SK-N-SH (cell line): Measurements from ENCODE around the gene EMX1. TPM values are rescaled to one million over a fixed set of nuclear protein-coding genes. Genes with fewer than 3 reads are reported as not detected.

Experiments used
- CTCF ChIA-PET: fragments of 300-600, 350-600 bp; formaldehyde crosslinking; extraction: SDS; loops from one replicate; lab custom pipeline; 2021; lab: Yijun Ruan, JAX
- POLR2A ChIA-PET: fragments of 350-600 bp; sonication (Branson Sonifier 250); formaldehyde crosslinking; extraction: SDS; loops from one replicate; lab custom pipeline; 2020; ENCODE audit warnings: antibody characterized with exemption, inconsistent platforms; lab: Yijun Ruan, JAX
- DNase-seq: peaks from one replicate; pipeline ENCODE4 v3.0.0; 2012
- H2AFZ ChIP-seq: fragments of 200-600 bp; sonication (generic); 2 replicates; pipeline ENCODE4 v1.8.1; 2016; ENCODE audit warnings: antibody characterized with exemption, mild to moderate bottlenecking, low read depth
- H3F3A ChIP-seq: fragments of 200-600 bp; sonication (generic); replicated peaks from 2 replicates; pipeline ENCODE3; 2016; ENCODE audit warnings: antibody characterized with exemption, mild to moderate bottlenecking; ENCODE audit not compliant: insufficient read depth
- H3K27ac ChIP-seq, 2 experiments: fragments of 200-500 bp in 1 of 2; fragments of 200-600 bp in 1 of 2; sonication (Bioruptor generic) in 1 of 2; sonication (generic), shearing (Covaris generic) in 1 of 2; 2 replicates each; pipeline versions ENCODE4 v1.5.1 to v1.6.1; 2014 to 2016; ENCODE audit warnings: low read depth in 2 of 2, inconsistent platforms in 1 of 2, low read length in 1 of 2, mild to moderate bottlenecking in 1 of 2, mixed read lengths in 1 of 2
- H3K27me3 ChIP-seq: fragments of 200-600 bp; sonication (generic), shearing (Covaris generic); 2 replicates; pipeline ENCODE4 v1.6.1; 2016; ENCODE audit warnings: mixed run types; ENCODE audit not compliant: insufficient read depth
- H3K36me3 ChIP-seq, 2 experiments: fragments of 200-500 bp in 1 of 2; fragments of 200-600 bp in 1 of 2; sonication (Bioruptor generic) in 1 of 2; sonication (generic) in 1 of 2; replicated peaks in 1 of 2; 2 replicates each; pipeline versions ENCODE3 to v1.5.1; 2014 to 2016; ENCODE audit warnings: low read length in 1 of 2, mild to moderate bottlenecking in 1 of 2; ENCODE audit not compliant: insufficient read depth in 2 of 2, control insufficient read depth in 1 of 2
- H3K4me1 ChIP-seq, 2 experiments: fragments of 200-500 bp in 1 of 2; fragments of 200-600 bp in 1 of 2; sonication (Bioruptor generic) in 1 of 2; sonication (generic), shearing (Covaris generic) in 1 of 2; 2 replicates each; pipeline versions ENCODE4 v1.5.1 to v1.6.1; 2014 to 2016; ENCODE audit warnings: low read depth in 1 of 2, low read length in 1 of 2, mixed run types in 1 of 2; ENCODE audit not compliant: insufficient read depth in 2 of 2, control insufficient read depth in 1 of 2
- H3K4me2 ChIP-seq: fragments of 200-600 bp; sonication (generic), shearing (Covaris generic); 2 replicates; pipeline ENCODE4 v1.6.1; 2017; ENCODE audit warnings: mixed run types
- H3K4me3 ChIP-seq, 2 experiments: fragments of 200-500 bp in 1 of 2; fragments of 200-600 bp in 1 of 2; sonication (Bioruptor generic) in 1 of 2; sonication (generic), shearing (Covaris generic) in 1 of 2; 2 replicates each; pipeline versions ENCODE4 v1.5.1 to v1.8.1; 2014 to 2016; ENCODE audit warnings: low read depth in 2 of 2, inconsistent platforms in 1 of 2, low read length in 1 of 2, mild to moderate bottlenecking in 1 of 2, mixed read lengths in 1 of 2, moderate library complexity in 1 of 2
- H3K79me2 ChIP-seq: fragments of 200-600 bp; sonication (generic); 2 replicates; pipeline ENCODE4 v1.8.1; 2017; ENCODE audit warnings: mild to moderate bottlenecking; ENCODE audit not compliant: insufficient read depth
- H3K9ac ChIP-seq: fragments of 200-600 bp; sonication (generic); 2 replicates; pipeline ENCODE4 v1.6.1; 2017; ENCODE audit warnings: mixed run types
- H3K9me2 ChIP-seq: fragments of 200-600 bp; sonication (generic); 2 replicates; pipeline ENCODE4 v1.6.1; 2017; ENCODE audit warnings: mixed run types
- H3K9me3 ChIP-seq: fragments of 200-600 bp; sonication (generic); 2 replicates; pipeline ENCODE4 v1.6.1; 2017; ENCODE audit warnings: mixed run types, mild to moderate bottlenecking, moderate library complexity
- H4K20me1 ChIP-seq: fragments of 200-600 bp; sonication (generic); 2 replicates; pipeline ENCODE4 v1.6.1; 2017; ENCODE audit warnings: mild to moderate bottlenecking, mixed run types; ENCODE audit not compliant: insufficient read depth
- CTCF ChIP-seq: fragments of 200-600 bp; sonication (generic); IDR thresholded peaks from 2 replicates; pipeline ENCODE4 v1.6.1; 2017; ENCODE audit warnings: antibody characterized with exemption, mild to moderate bottlenecking, moderate library complexity
- ELF1 ChIP-seq: IDR thresholded peaks from 2 replicates; pipeline ENCODE4 v1.4.0; 2012
- EZH2phosphoT487 ChIP-seq: fragments of 200-600 bp; sonication (generic); IDR thresholded peaks from 2 replicates; pipeline ENCODE4 v1.6.1; 2017; ENCODE audit warnings: low read depth, mixed run types, mild to moderate bottlenecking, antibody characterized with exemption, moderate library complexity, borderline replicate concordance
- FOSL2 ChIP-seq: IDR thresholded peaks from 2 replicates; pipeline ENCODE4 v1.4.0; 2012; ENCODE audit warnings: low read depth, mild to moderate bottlenecking, moderate library complexity, borderline replicate concordance
- GABPA ChIP-seq: IDR thresholded peaks from 2 replicates; pipeline ENCODE4 v1.4.0; 2012; ENCODE audit warnings: low read depth, mild to moderate bottlenecking
- JUND ChIP-seq: IDR thresholded peaks from 2 replicates; pipeline ENCODE4 v1.4.0; 2012
- MAX ChIP-seq: IDR thresholded peaks from 2 replicates; pipeline ENCODE4 v1.4.0; 2012; ENCODE audit warnings: low read depth
- MXI1 ChIP-seq: IDR thresholded peaks from 2 replicates; pipeline ENCODE4 v1.6.1; 2012; ENCODE audit warnings: mild to moderate bottlenecking, low read depth, low read length, improper control_type of control experiment
- NRF1 ChIP-seq: IDR thresholded peaks from 2 replicates; pipeline ENCODE4 v1.6.1; 2012; ENCODE audit warnings: low read depth, mild to moderate bottlenecking, low read length
- PBX3 ChIP-seq: IDR thresholded peaks from 2 replicates; pipeline ENCODE4; 2012
- ZBTB33 ChIP-seq: IDR thresholded peaks from 2 replicates; pipeline ENCODE4 v1.4.0; 2012; ENCODE audit warnings: low read depth, borderline replicate concordance
- WGBS: methylation state at CpG from one replicate; pipeline ENCODE4 v1.1.6; 2017; ENCODE audit warnings: low lambda C conversion rate; 5-methylcytosine and 5-hydroxymethylcytosine counted together
- polyA plus RNA-seq, 3 experiments: library from polyadenylated mRNA; depleted of rRNA; stranded (reverse); fragments of >200 nt; gene quantifications; 2 replicates each; pipeline ENCODE4 v1.2.3, GENCODE V29; 2012

EMX1 gene
- polyA plus RNA-seq, 1 of the 3 experiments (the other 2 are of a cell fraction) = not detected

GRCh38 chr2:72886505-72887031 lies 30.8 kb upstream of the EMX1 start:
- Histone ChIP-seq H3K4me3 (peak overlapping the region; percentile 70 to 95), H3K9ac (peak overlapping the region; percentile 67; the same call in 1 of the 2 replicates), H3K36me3 (peaks cover 0 to 2% of the 10 kb centered on the region in 2 experiments), H4K20me1 (peaks cover 6% of the 10 kb centered on the region; the same call in 1 of the 2 replicates), H3K9me3 (no peaks in the 10 kb centered on the region), H3K27me3 (no peaks in the 10 kb centered on the region), H2AFZ (peak overlapping the region; percentile 98), H3K4me1 (peaks cover 6 to 12% of the 10 kb centered on the region in 2 experiments; a peak in 2 of 4 replicates), H3K79me2 (no peaks in the 10 kb centered on the region), H3K4me2 (peak overlapping the region; percentile 99), H3K27ac (peak overlapping the region in 1 of 2 experiments; percentile 74; a peak in 2 of 4 replicates), H3K9me2 (no peaks in the 10 kb centered on the region), H3F3A (peaks cover 3% of the 10 kb centered on the region)
- ChIA-PET POLR2A (no interaction called here), CTCF (interaction anchor here (0.6 to 3.2 kb wide), 30 partner anchors 10 to 1376 kb away, joined by 3 to 42 read pairs (median 4); no protein-coding TSS in a partner anchor)
- DNase-seq = no peak
- 84% methylated on average over 5 of the region's 7 CpGs for WGBS
- TF ChIP-seq ELF1 = no peak
- TF ChIP-seq ZBTB33 = no peak
- no peak for TF ChIP-seq MAX
- TF ChIP-seq CTCF = no peak
- TF ChIP-seq EZH2phosphoT487 = no peak
- no peak for TF ChIP-seq PBX3
- TF ChIP-seq FOSL2 = no peak
- TF ChIP-seq JUND = no peak

GRCh38 chr2:72887032-72887739 lies 30.1 kb upstream of the EMX1 start, which contains the start of gene SPR:
Gene SPR, plus strand, starts transcription at chr2:72887408. Its CDS starts 25 bp downstream, at chr2:72887433.
- CTCF ChIA-PET = interaction anchor here (0.6 to 3.2 kb wide), 66 partner anchors 8 to 1377 kb away, joined by 3 to 42 read pairs (median 4); partner anchors contain the start of gene EMX1

More at GRCh38 chr2:72887032-72887739, 30.1 kb upstream of the EMX1 start, which contains the start of gene SPR:
- Histone ChIP-seq H3F3A (peaks cover 3% of the 10 kb centered on the region), H3K9me3 (no peaks in the 10 kb centered on the region), H3K36me3 (peaks cover 0 to 7% of the 10 kb centered on the region in 2 experiments), H3K79me2 (no peaks in the 10 kb centered on the region), H3K4me2 (peak within 1 kb of the TSS; percentile 99), H2AFZ (peak within 1 kb of the TSS; percentile 98), H3K9me2 (no peaks in the 10 kb centered on the region), H3K4me1 (peaks cover 6 to 12% of the 10 kb centered on the region in 2 experiments; a peak in 2 of 4 replicates), H3K27me3 (no peaks in the 10 kb centered on the region), H3K4me3 (peak within 1 kb of the TSS; percentile 70 to 95), H3K27ac (peak within 1 kb of the TSS; percentile 71 to 74), H4K20me1 (peaks cover 6% of the 10 kb centered on the region; the same call in 1 of the 2 replicates), H3K9ac (peak within 1 kb of the TSS; percentile 67; the same call in 1 of the 2 replicates)
- DNase-seq = peak; percentile 90
- no CpG with 5 or more reads among the region's 76 CpGs for WGBS
- TF ChIP-seq MXI1 = peak; percentile 11; the same call in 1 of the 2 replicates
- TF ChIP-seq NRF1 = no peak
- peak; percentile 22; the same call in 1 of the 2 replicates for TF ChIP-seq GABPA
- no peak for TF ChIP-seq EZH2phosphoT487
- POLR2A ChIA-PET = no interaction called here
